Pons (tissue), 1 donor: Measurements from ENCODE around the gene FANCD2OS.
"Not testable (repeated sequence)": the region's sequence is repeated elsewhere in the genome, so short reads cannot be mapped to it uniquely, and the experiment has no call there.

Source experiments
- DNase-seq: peaks from one replicate; pipeline ENCODE4 v3.0.0-alpha.2; 2016; ENCODE audit warnings: low spot score

Gene FANCD2OS

DNA sequence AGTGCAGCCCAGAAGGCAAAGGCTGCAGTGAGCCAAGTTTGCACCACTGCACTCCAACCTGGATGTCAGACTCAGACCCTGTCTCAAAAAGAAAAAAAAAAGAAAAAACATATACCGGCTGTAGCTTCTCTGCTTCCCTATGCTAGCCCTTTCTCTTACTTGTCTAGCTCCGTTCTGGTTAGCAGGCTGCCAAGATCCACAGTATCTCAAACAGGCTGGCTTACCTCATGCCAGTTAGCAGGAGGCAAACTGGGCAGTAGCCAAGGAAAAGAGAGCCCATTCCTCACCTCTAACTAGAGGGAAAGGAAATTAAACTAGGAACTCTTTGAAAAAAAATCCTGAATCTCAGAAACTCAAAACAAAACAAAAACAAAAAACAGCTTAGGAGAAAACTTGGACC lies 16.7 kb downstream of the FANCD2OS start:
- not testable (repeated sequence) for DNase-seq

- DNase-seq, result not testable (repeated sequence)
Observed at GRCh38 chr3:10090774-10091173, 17.3 kb downstream of the FANCD2OS start.

- no peak for DNase-seq
Observed at GRCh38 chr3:10090179-10090578, 17.9 kb downstream of the FANCD2OS start.

DNA sequence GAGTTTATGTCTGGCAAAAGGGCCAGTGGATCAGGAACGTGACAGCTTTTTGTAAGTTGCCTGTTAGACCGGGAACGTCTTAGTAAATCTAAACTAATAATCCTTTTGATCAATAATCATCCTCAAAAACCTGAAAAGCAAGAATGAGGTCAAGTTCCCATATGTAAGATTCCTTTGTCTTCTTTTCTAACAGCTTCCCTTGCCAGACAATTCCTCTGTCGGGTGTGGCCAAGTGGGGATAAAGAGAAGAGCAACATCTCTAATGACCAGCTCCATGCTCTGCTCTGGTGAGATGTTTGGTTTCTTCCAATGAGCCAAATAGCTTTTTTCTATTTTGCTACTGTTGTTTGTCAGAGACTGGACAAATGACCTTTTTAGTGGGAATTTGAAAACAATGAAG lies 19.8 kb downstream of the FANCD2OS start:
- no peak for DNase-seq

- DNase-seq, result no peak
Observed at GRCh38 chr3:10085738-10086137, 22.3 kb downstream of the FANCD2OS start.

DNA sequence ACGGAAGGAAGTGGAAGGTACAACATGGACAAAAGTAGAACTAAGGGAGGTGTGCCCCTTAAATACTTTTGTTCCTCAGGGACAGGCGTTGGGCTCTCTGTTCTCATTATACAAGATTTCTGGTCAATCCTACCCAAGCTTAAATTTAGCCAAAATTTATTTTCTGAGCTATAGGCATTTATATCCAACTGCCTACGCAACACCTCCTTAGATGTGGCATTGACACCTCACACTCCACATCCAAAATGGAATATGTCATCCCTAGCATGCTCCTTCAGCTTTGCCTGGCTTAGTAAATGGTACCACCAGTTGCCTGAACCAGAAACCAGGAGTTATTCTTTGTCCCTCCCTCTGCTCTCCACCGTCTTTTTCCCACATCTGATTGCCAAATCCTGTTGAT lies 26.2 kb downstream of the FANCD2OS start:
- no peak for DNase-seq

GRCh38 chr3:10074666-10075065 lies 33.4 kb downstream of the FANCD2OS start:
- DNase-seq, result no peak

DNA sequence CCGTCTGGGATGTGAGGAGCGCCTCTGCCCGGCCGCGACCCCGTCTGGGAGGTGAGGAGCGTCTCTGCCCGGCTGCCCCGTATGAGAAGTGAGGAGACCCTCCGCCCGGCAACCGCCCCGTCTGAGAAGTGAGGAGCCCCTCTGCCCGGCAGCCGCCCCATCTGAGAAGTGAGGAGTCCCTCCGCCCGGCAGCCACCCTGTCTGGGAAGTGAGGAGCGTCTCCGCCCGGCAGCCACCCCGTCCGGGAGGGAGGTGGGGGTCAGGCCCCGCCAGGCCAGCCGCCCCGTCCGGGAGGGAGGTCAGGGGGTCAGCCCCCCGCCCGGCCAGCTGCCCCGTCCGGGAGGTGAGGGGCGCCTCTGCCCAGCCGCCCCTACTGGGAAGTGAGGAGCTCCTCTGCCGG lies 38.0 kb downstream of the FANCD2OS start:
- not testable (repeated sequence) for DNase-seq

GRCh38 chr3:10055097-10055496 lies 53.0 kb downstream of the FANCD2OS start:
- DNase-seq, result no peak
